Activated naive CD8-positive, alpha-beta T cell treated with anti-CD3 and anti-CD28 coated beads for 36 hours (primary cell): ENCODE measurements around the gene CACNA1C. TPM values are rescaled to one million over a fixed set of nuclear protein-coding genes. Genes with fewer than 3 reads are reported as not detected.

ENCODE experiments used
- DNase-seq: peaks from one replicate; pipeline ENCODE4 v3.0.0; 2021
- H3K27ac Mint-ChIP-seq: one replicate; pipeline ENCODE4 v1.8.0; 2022; ENCODE audit warnings: mild to moderate bottlenecking, moderate library complexity, mixed read lengths
- H3K27me3 Mint-ChIP-seq: one replicate; pipeline ENCODE4 v1.8.0; 2022; ENCODE audit warnings: mild to moderate bottlenecking, mixed read lengths
- H3K36me3 Mint-ChIP-seq: one replicate; pipeline ENCODE4 v1.8.0; 2021; ENCODE audit warnings: mild to moderate bottlenecking, mixed read lengths
- H3K4me1 Mint-ChIP-seq: one replicate; pipeline ENCODE4 v1.8.0; 2021; ENCODE audit warnings: mixed read lengths
- H3K4me3 Mint-ChIP-seq: one replicate; pipeline ENCODE4 v1.8.0; 2022; ENCODE audit warnings: mild to moderate bottlenecking, moderate library complexity, mixed read lengths
- H3K9me3 Mint-ChIP-seq: one replicate; pipeline ENCODE4 v1.8.0; 2022; ENCODE audit warnings: mixed read lengths
- total RNA-seq, 2 experiments: library from RNA; stranded (reverse); gene quantifications; one replicate each; pipeline ENCODE4 v1.2.3, GENCODE V29; 2021

Gene CACNA1C
- total RNA-seq, 2 experiments from 2014 or later, result 0.02 to 0.14 TPM

DNA sequence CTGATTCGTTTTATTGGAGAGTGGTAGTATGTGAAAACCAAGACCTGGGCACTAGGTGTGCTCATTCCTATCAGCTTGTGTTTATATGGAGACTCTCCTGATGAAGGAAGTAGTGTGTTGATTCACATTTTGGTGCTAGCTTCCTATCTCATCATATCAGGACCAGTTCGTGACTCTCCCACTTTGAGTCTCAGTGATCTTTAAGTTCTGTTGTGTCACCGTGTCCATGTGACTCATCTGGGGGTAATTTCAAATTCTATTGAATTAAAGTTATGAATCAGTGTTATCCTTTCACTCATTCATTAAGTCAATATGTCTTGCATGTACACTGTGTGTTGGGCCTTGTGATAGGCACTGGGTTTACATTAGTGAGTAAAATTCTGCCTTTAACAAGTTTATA, 180.2 kb downstream of the CACNA1C start:
- DNase-seq, result no peak
- H3K36me3 Mint-ChIP-seq, result no peaks in the 10 kb centered on the region
- no peaks in the 10 kb centered on the region for H3K4me1 Mint-ChIP-seq
- no peaks in the 10 kb centered on the region for H3K9me3 Mint-ChIP-seq
- no peak overlapping the region for H3K4me3 Mint-ChIP-seq
- no peak overlapping the region for H3K27ac Mint-ChIP-seq
- H3K27me3 Mint-ChIP-seq, result peaks cover 17% of the 10 kb centered on the region

GRCh38 chr12:2234091-2234490, 181.3 kb downstream of the CACNA1C start:
- Mint-ChIP-seq H3K27me3 (peaks cover 17% of the 10 kb centered on the region), H3K4me3 (no peak overlapping the region)
- no peak for DNase-seq

GRCh38 chr12:2234646-2235350, 182.0 kb downstream of the CACNA1C start:
- H3K36me3 Mint-ChIP-seq, result no peaks in the 10 kb centered on the region
- no peak overlapping the region for H3K4me3 Mint-ChIP-seq
- H3K4me1 Mint-ChIP-seq, result no peaks in the 10 kb centered on the region
- no peak for DNase-seq
- H3K27me3 Mint-ChIP-seq, result peaks cover 12% of the 10 kb centered on the region
- no peaks in the 10 kb centered on the region for H3K9me3 Mint-ChIP-seq
- H3K27ac Mint-ChIP-seq, result no peak overlapping the region

More at GRCh38 chr12:2234091-2234490, 181.3 kb downstream of the CACNA1C start:
- H3K9me3 Mint-ChIP-seq, result no peaks in the 10 kb centered on the region
- H3K27ac Mint-ChIP-seq, result no peak overlapping the region
- H3K4me1 Mint-ChIP-seq, result no peaks in the 10 kb centered on the region
- no peaks in the 10 kb centered on the region for H3K36me3 Mint-ChIP-seq

GRCh38 chr12:2236506-2237294, 183.9 kb downstream of the CACNA1C start:
- no peak for DNase-seq
- Mint-ChIP-seq H3K4me3 (no peak overlapping the region), H3K27me3 (peaks cover 8% of the 10 kb centered on the region), H3K27ac (no peak overlapping the region), H3K9me3 (no peaks in the 10 kb centered on the region), H3K36me3 (no peaks in the 10 kb centered on the region), H3K4me1 (no peaks in the 10 kb centered on the region)

GRCh38 chr12:2238111-2238510, 185.3 kb downstream of the CACNA1C start:
- Mint-ChIP-seq H3K4me1 (no peaks in the 10 kb centered on the region), H3K27ac (no peak overlapping the region), H3K36me3 (no peaks in the 10 kb centered on the region), H3K4me3 (no peak overlapping the region), H3K9me3 (no peaks in the 10 kb centered on the region), H3K27me3 (peaks cover 8% of the 10 kb centered on the region)
- no peak for DNase-seq

GRCh38 chr12:2239381-2239871, 186.6 kb downstream of the CACNA1C start:
- no peaks in the 10 kb centered on the region for H3K36me3 Mint-ChIP-seq
- no peak overlapping the region for H3K27ac Mint-ChIP-seq
- DNase-seq, result no peak
- H3K4me1 Mint-ChIP-seq, result no peaks in the 10 kb centered on the region
- H3K4me3 Mint-ChIP-seq, result no peak overlapping the region
- H3K9me3 Mint-ChIP-seq, result no peaks in the 10 kb centered on the region
- no peaks in the 10 kb centered on the region for H3K27me3 Mint-ChIP-seq

DNA sequence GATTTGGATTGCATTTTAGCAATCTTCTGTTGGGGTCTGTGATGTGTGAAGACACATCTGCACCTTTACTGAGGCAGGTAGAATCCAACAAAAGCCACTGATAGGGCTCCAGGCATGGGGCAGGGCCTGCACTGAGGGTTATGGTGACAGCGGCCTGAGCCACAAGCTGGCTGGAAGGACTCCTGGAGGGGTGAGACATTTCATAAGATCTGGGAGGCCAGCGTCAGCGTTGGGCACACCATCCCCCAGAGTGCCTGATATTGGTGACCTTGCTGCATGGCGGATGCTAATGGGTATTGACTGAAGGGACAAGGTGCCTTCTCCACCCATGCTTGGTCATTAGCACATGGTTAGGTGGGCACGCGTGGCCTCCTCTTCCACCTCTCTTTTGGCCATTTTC, 187.6 kb downstream of the CACNA1C start:
- H3K4me1 Mint-ChIP-seq, result no peaks in the 10 kb centered on the region
- no peaks in the 10 kb centered on the region for H3K9me3 Mint-ChIP-seq
- no peak for DNase-seq
- no peak overlapping the region for H3K27ac Mint-ChIP-seq
- no peaks in the 10 kb centered on the region for H3K36me3 Mint-ChIP-seq
- no peak overlapping the region for H3K4me3 Mint-ChIP-seq
- H3K27me3 Mint-ChIP-seq, result no peaks in the 10 kb centered on the region

DNA sequence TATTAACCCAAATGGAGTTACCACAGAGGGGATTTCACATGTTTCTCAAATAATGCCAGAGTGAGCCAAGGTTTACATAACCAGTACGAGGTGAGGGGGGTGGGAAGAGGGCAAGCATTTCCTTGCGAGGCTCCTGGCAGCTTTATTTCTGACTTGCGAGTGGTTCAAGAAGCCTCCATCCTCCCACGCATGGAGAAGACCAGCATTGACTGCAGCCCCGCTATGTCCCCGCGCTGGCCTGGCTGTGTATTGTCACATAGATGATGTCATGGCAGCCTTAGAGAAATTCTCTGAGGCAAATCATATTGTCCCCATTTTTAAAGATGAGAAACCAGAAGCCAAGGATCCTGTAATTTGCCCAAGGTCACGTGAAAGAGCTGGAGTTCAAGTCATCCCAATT, 188.2 kb downstream of the CACNA1C start:
- no peaks in the 10 kb centered on the region for H3K36me3 Mint-ChIP-seq
- no peaks in the 10 kb centered on the region for H3K9me3 Mint-ChIP-seq

GRCh38 chr12:2242216-2242615, 189.4 kb downstream of the CACNA1C start:
- no peak for DNase-seq
- no peak overlapping the region for H3K27ac Mint-ChIP-seq
- no peaks in the 10 kb centered on the region for H3K9me3 Mint-ChIP-seq
- no peaks in the 10 kb centered on the region for H3K36me3 Mint-ChIP-seq
- H3K27me3 Mint-ChIP-seq, result no peaks in the 10 kb centered on the region
- no peaks in the 10 kb centered on the region for H3K4me1 Mint-ChIP-seq
- no peak overlapping the region for H3K4me3 Mint-ChIP-seq

More for the DNA sequence above, 188.2 kb downstream of the CACNA1C start:
- H3K4me1 Mint-ChIP-seq, result no peaks in the 10 kb centered on the region
- H3K27ac Mint-ChIP-seq, result no peak overlapping the region
- no peak for DNase-seq
- H3K27me3 Mint-ChIP-seq, result no peaks in the 10 kb centered on the region
- H3K4me3 Mint-ChIP-seq, result no peak overlapping the region

DNA sequence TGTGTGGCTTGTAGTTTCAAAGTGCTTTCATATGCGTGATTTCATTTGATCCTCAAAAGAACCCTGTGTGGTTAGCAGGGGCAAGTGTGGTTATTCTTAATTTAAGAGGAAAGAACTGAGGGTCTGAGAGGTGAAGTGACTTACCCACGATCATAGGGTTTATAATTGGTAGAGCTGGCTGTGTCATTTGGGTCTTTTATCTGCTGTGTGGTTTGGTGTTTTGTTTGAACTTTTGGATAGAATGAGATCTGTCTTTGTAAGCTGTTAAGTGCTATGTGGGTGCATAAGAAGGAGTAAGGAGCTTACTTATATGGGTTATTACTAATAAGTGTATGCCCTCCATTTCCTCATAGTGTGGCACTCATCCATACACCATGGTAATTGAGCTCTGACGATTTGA, 190.0 kb downstream of the CACNA1C start:
- Mint-ChIP-seq H3K36me3 (no peaks in the 10 kb centered on the region), H3K27me3 (no peaks in the 10 kb centered on the region), H3K27ac (no peak overlapping the region), H3K4me1 (no peaks in the 10 kb centered on the region), H3K9me3 (no peaks in the 10 kb centered on the region), H3K4me3 (no peak overlapping the region)
- DNase-seq, result no peak

DNA sequence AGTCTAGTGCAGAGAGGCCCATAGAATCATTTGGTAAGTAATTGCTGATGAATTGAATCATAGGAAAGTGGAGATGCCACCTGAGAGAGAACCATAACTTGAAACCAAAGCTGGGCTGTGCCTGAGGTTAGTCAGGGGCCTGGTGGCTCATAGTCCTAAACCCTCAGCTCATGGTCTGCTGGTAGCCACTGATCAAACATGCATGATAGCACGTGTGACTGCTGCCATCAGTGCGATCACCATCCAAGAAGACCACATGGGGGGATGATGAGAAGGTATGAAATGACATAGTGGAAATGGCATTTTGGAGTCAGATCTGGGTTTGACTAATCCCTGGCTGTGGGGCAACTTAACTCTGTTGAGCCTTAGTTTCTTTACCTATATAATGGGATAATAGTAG, 190.5 kb downstream of the CACNA1C start:
- H3K9me3 Mint-ChIP-seq, result no peaks in the 10 kb centered on the region
- DNase-seq, result no peak
- no peak overlapping the region for H3K4me3 Mint-ChIP-seq
- no peaks in the 10 kb centered on the region for H3K4me1 Mint-ChIP-seq
- no peaks in the 10 kb centered on the region for H3K27me3 Mint-ChIP-seq
- no peak overlapping the region for H3K27ac Mint-ChIP-seq
- H3K36me3 Mint-ChIP-seq, result no peaks in the 10 kb centered on the region

- Mint-ChIP-seq H3K4me1 (no peaks in the 10 kb centered on the region), H3K9me3 (no peaks in the 10 kb centered on the region), H3K27me3 (no peaks in the 10 kb centered on the region), H3K36me3 (no peaks in the 10 kb centered on the region), H3K4me3 (no peak overlapping the region), H3K27ac (no peak overlapping the region)
- DNase-seq, result no peak
These were observed 191.4 kb downstream of the CACNA1C start for GRCh38 chr12:2244013-2244861.

GRCh38 chr12:2246358-2246757, 193.6 kb downstream of the CACNA1C start:
- no peak for DNase-seq
- Mint-ChIP-seq H3K27ac (no peak overlapping the region), H3K4me3 (no peak overlapping the region), H3K9me3 (no peaks in the 10 kb centered on the region), H3K36me3 (no peaks in the 10 kb centered on the region), H3K27me3 (no peaks in the 10 kb centered on the region), H3K4me1 (no peaks in the 10 kb centered on the region)

DNA sequence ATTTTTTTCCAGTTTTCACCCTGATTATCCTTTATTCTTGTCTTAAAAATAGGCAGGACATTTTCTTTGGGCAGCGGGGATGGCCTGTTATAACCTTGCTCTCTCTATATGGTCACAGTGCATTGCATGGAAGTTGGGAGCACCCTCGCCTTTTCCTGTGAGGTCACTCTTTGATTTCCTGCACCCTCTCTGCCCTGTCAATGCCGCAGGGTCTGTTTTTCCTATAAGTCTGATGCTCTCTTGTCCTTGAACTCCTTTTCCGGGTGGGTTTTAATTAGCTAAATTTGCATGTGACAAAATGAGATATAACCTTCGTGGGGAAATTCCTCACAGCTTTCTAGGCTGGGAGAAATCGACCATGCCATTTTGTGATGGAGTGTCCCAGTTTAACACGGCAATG, 194.3 kb downstream of the CACNA1C start:
- Mint-ChIP-seq H3K9me3 (no peaks in the 10 kb centered on the region), H3K27me3 (no peaks in the 10 kb centered on the region), H3K36me3 (no peaks in the 10 kb centered on the region), H3K4me1 (no peaks in the 10 kb centered on the region), H3K4me3 (no peak overlapping the region), H3K27ac (no peak overlapping the region)
- no peak for DNase-seq

DNA sequence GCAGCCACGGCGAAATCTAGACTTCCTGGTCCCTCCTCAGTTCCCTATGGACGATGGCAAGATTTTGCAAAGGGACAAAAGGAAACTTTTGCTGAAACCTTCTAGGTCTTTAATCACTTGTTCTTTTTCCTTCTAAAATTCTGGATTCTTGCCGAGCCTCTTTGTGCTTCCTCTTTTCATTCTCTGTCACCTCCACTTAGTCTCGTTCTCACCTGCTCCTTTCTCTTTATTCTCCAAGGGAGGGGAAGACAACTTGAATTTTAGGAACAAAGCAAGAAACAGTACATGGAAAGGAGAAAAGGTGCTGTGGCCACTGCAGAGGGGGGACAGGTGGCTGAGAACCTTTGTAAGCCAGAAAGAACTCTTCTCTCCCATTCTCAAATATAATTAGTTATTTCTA, 194.8 kb downstream of the CACNA1C start:
- DNase-seq, result no peak
- H3K36me3 Mint-ChIP-seq, result no peaks in the 10 kb centered on the region
- no peak overlapping the region for H3K4me3 Mint-ChIP-seq
- H3K4me1 Mint-ChIP-seq, result no peaks in the 10 kb centered on the region
- no peaks in the 10 kb centered on the region for H3K9me3 Mint-ChIP-seq
- no peak overlapping the region for H3K27ac Mint-ChIP-seq
- no peaks in the 10 kb centered on the region for H3K27me3 Mint-ChIP-seq
